HEK293 (cell line): ENCODE results near the gene WDR48.

Experiments
- ZNF747 ChIP-seq: fragments of 450-650 bp; formaldehyde crosslinking; IDR thresholded peaks from 2 replicates; pipeline ENCODE4 v1.5.1; 2016; ENCODE audit warnings: missing biosample characterization, missing genetic modification characterization
- TF ChIP-seq, protein P1 (sequence below): fragments of 450-650 bp; formaldehyde crosslinking; IDR thresholded peaks from 2 replicates; pipeline ENCODE4 v1.5.1; 2016; ENCODE audit warnings: missing biosample characterization, missing genetic modification characterization
- TF ChIP-seq, protein P2 (sequence below): fragments of 450-650 bp; formaldehyde crosslinking; IDR thresholded peaks from 2 replicates; pipeline ENCODE4 v1.5.1; 2016; ENCODE audit warnings: missing biosample characterization, missing genetic modification characterization

DNA sequence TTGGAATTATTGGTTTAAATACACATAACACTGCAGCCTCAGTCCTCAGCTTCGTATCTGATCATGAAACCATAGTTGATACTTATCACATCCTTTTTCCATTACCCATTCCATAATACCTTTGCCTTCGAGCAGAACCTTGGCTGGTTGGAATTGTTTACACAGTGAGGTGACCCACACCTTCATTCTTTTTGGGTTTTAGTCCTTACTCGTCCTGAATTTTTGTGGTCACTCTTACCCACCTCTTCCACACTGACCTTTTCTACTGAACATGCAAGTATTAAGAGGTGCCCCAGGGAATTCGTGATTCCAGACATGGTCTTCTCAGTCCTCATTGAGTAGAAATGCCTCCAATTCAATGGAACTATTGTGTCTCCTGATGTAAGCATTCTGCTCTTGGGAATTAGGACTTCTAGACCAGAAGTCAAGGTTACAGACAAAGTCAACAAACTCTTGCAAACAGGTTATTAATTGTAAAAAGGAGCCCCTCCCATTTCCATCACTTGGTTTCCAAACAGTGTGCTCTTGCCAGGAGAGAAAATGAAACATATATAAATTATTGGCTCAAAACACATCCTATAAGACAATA lies 37.8 kb upstream of the WDR48 start:
- TF ChIP-seq, protein P1, sequence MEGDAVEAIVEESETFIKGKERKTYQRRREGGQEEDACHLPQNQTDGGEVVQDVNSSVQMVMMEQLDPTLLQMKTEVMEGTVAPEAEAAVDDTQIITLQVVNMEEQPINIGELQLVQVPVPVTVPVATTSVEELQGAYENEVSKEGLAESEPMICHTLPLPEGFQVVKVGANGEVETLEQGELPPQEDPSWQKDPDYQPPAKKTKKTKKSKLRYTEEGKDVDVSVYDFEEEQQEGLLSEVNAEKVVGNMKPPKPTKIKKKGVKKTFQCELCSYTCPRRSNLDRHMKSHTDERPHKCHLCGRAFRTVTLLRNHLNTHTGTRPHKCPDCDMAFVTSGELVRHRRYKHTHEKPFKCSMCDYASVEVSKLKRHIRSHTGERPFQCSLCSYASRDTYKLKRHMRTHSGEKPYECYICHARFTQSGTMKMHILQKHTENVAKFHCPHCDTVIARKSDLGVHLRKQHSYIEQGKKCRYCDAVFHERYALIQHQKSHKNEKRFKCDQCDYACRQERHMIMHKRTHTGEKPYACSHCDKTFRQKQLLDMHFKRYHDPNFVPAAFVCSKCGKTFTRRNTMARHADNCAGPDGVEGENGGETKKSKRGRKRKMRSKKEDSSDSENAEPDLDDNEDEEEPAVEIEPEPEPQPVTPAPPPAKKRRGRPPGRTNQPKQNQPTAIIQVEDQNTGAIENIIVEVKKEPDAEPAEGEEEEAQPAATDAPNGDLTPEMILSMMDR (tag by site-specific recombination): no peak
- TF ChIP-seq, protein P2, sequence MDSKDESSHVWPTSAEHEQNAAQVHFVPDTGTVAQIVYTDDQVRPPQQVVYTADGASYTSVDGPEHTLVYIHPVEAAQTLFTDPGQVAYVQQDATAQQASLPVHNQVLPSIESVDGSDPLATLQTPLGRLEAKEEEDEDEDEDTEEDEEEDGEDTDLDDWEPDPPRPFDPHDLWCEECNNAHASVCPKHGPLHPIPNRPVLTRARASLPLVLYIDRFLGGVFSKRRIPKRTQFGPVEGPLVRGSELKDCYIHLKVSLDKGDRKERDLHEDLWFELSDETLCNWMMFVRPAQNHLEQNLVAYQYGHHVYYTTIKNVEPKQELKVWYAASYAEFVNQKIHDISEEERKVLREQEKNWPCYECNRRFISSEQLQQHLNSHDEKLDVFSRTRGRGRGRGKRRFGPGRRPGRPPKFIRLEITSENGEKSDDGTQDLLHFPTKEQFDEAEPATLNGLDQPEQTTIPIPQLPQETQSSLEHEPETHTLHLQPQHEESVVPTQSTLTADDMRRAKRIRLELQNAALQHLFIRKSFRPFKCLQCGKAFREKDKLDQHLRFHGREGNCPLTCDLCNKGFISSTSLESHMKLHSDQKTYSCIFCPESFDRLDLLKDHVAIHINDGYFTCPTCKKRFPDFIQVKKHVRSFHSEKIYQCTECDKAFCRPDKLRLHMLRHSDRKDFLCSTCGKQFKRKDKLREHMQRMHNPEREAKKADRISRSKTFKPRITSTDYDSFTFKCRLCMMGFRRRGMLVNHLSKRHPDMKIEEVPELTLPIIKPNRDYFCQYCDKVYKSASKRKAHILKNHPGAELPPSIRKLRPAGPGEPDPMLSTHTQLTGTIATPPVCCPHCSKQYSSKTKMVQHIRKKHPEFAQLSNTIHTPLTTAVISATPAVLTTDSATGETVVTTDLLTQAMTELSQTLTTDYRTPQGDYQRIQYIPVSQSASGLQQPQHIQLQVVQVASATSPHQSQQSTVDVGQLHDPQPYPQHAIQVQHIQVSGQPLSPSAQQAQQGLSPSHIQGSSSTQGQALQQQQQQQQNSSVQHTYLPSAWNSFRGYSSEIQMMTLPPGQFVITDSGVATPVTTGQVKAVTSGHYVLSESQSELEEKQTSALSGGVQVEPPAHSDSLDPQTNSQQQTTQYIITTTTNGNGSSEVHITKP (tag by site-specific recombination): no peak
- no peak for TF ChIP-seq ZNF747 (tag by site-specific recombination)
